ENCODE results near the gene OSMR. TPM values are rescaled to one million over a fixed set of nuclear protein-coding genes. Genes with fewer than 3 reads are reported as not detected.

OSMR gene
- total RNA-seq, 2 donors from 2014 or later, result 3.0 to 14.3 TPM

GRCh38 chr5:38941912-38942311 is 96.1 kb downstream of the OSMR start:
- no peaks in the 10 kb centered on the region for H3K27me3 ChIP-seq
- H3K4me3 ChIP-seq, result no peak overlapping the region
- H3K4me1 ChIP-seq, result no peaks in the 10 kb centered on the region
- no peak for DNase-seq
- intact Hi-C loops (cut with DNase I), result no loop called here
- no peak for TF ChIP-seq CTCF (IDR thresholded peaks at IDR 0.05)
- H3K9me3 ChIP-seq, result no peaks in the 10 kb centered on the region
- H3K9ac ChIP-seq (ENCODE audit: low read depth in 2 of 2, low read length in 2 of 2), result no peak overlapping the region
- no peak overlapping the region for H3K27ac ChIP-seq
- H3K36me3 ChIP-seq, result peaks cover 5% of the 10 kb centered on the region

- intact Hi-C loops (cut with DNase I), result no loop called here
- no peaks in the 10 kb centered on the region for H3K36me3 ChIP-seq
Observed at GRCh38 chr5:38944282-38944681, 98.5 kb downstream of the OSMR start.

GRCh38 chr5:38948501-38948900 is 102.7 kb downstream of the OSMR start:
- no peak overlapping the region for H3K4me3 ChIP-seq
- no peaks in the 10 kb centered on the region for H3K4me1 ChIP-seq
- intact Hi-C loops (cut with DNase I), result no loop called here
- no peak overlapping the region for H3K27ac ChIP-seq
- H3K36me3 ChIP-seq, result no peaks in the 10 kb centered on the region
- no peak for DNase-seq
- H3K9me3 ChIP-seq, result no peaks in the 10 kb centered on the region
- no peak for TF ChIP-seq CTCF (IDR thresholded peaks at IDR 0.05)
- no peak overlapping the region for H3K9ac ChIP-seq (ENCODE audit: low read depth in 2 of 2, low read length in 2 of 2)
- no peaks in the 10 kb centered on the region for H3K27me3 ChIP-seq

More at GRCh38 chr5:38944282-38944681, 98.5 kb downstream of the OSMR start:
- no peak for TF ChIP-seq CTCF (IDR thresholded peaks at IDR 0.05)
- no peak overlapping the region for H3K4me3 ChIP-seq
- no peak for DNase-seq
- no peaks in the 10 kb centered on the region for H3K4me1 ChIP-seq
- no peak overlapping the region for H3K9ac ChIP-seq (ENCODE audit: low read depth in 2 of 2, low read length in 2 of 2)
- no peaks in the 10 kb centered on the region for H3K9me3 ChIP-seq
- H3K27ac ChIP-seq, result no peak overlapping the region
- no peaks in the 10 kb centered on the region for H3K27me3 ChIP-seq

- Histone ChIP-seq H3K9me3 (no peaks in the 10 kb centered on the region), H3K27ac (no peak overlapping the region), H3K27me3 (no peaks in the 10 kb centered on the region), H3K9ac (ENCODE audit: low read depth in 2 of 2, low read length in 2 of 2) (no peak overlapping the region), H3K4me1 (no peaks in the 10 kb centered on the region), H3K4me3 (no peak overlapping the region), H3K36me3 (peaks cover 6% of the 10 kb centered on the region)
- no peak for DNase-seq
- no peak for TF ChIP-seq CTCF (IDR thresholded peaks at IDR 0.05)
- intact Hi-C loops (cut with DNase I), result no loop called here
Observed at GRCh38 chr5:38953426-38954012, 107.7 kb downstream of the OSMR start.

- Histone ChIP-seq H3K9ac (ENCODE audit: low read depth in 2 of 2, low read length in 2 of 2) (no peak overlapping the region), H3K4me3 (no peak overlapping the region), H3K27ac (no peak overlapping the region), H3K36me3 (no peaks in the 10 kb centered on the region), H3K9me3 (no peaks in the 10 kb centered on the region), H3K27me3 (no peaks in the 10 kb centered on the region), H3K4me1 (no peaks in the 10 kb centered on the region)
- TF ChIP-seq CTCF (IDR thresholded peaks at IDR 0.05), result no peak
- DNase-seq, result no peak
- intact Hi-C loops (cut with DNase I), result no loop called here
Observed at GRCh38 chr5:38961691-38962090, 115.9 kb downstream of the OSMR start.
